Measurements from ENCODE around the gene GGTA1. TPM values are rescaled to one million over a fixed set of nuclear protein-coding genes. Genes with fewer than 3 reads are reported as not detected.
A peak's percentile ranks its signal among the peaks of the same experiment; 100 is the strongest.
"Not testable (repeated sequence)": the region's sequence is repeated elsewhere in the genome, so short reads cannot be mapped to it uniquely, and the experiment has no call there.

The GGTA1 gene
- total and polyA plus RNA-seq, 4 experiments from 2014 or later = not detected

DNA sequence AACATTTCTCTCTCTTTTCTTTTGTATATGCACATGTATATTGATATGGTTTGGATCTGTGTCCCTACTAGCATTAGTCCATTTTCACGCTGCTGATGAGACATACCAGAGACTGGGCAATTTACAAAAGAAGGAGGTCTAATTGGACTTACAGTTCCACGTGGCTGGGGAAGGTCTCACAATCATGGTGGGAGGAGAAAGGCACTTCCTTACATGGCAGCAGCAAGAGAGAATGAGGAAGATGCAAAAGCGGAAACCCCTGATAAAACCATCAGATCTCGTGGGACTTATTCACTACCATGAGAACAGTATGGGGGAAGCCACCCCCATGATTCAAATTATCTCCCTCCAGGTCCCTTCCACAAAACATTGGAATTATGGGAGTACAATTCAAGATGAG lies 13.5 kb upstream of the GGTA1 start:
- H3K9me3 Mint-ChIP-seq; H3K27ac ChIP-seq (ENCODE audit: low read depth, low read length); H3K27me3 ChIP-seq (ENCODE audit: insufficient read depth, low read length); intact Hi-C loops (cut with micrococcal nuclease); POLR2A ChIA-PET (ENCODE audit: partially characterized antibody); H3K36me3 Mint-ChIP-seq; H3K4me3 Mint-ChIP-seq; CTCF ChIA-PET (ENCODE audit: partially characterized antibody); H3K4me1 Mint-ChIP-seq; H3K4me1 ChIP-seq (ENCODE audit: insufficient read depth, low read length); H3K9me3 ChIP-seq (ENCODE audit: control insufficient read depth in 1 of 2, low read length in 2 of 2); H3K27ac Mint-ChIP-seq; H3K36me3 ChIP-seq (ENCODE audit: insufficient read depth, low read length); H3K4me3 ChIP-seq (ENCODE audit: low read length in 2 of 2); DNase-seq: not testable (repeated sequence)
- peaks cover 5 to 16% of the 10 kb centered on the region in 2 donors for H3K27me3 Mint-ChIP-seq

DNA sequence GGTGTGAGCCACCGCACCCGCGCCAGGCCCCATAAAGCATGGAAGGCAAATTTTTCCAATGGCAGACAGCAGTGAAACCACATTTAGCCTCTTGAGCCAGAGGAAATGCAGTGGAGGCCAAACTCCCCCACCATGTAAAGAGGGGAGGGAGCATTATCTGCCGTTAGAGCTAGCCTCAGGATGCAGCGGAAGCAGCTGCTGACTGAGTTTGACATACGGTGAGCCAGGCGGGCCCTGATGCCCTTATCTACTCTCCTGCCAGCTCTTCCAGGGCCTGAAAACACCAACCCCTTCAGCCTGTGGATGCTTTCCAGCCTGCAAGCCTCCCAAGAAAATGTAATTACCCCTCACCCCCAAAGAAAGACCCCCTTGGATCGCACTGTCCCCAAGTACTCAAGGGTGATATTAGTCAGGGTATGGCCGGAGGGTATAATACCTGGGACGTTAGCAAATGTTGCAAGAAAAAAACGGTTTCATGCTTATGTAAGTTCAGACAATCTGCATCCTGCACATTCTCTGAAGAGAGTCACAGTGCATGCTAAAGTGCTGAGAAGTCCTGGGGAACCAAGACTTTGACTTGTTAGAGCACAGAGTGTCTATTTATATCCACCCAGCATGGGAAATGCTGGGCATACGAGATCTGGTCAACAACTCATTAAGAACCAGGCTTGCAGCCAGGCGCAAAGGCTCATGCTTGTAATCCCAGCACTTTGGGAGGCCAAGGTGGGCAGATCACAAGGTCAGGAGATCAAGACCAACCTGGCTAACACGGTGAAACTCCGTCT lies 11.3 kb upstream of the GGTA1 start:
- peaks cover 0 to 6% (median 0%) of the 10 kb centered on the region in 8 donors for H3K9me3 Mint-ChIP-seq
- Histone ChIP-seq H3K36me3 (ENCODE audit: insufficient read depth, low read length) (no peaks in the 10 kb centered on the region), H3K4me3 (ENCODE audit: low read length in 2 of 2) (no peak overlapping the region), H3K4me1 (ENCODE audit: insufficient read depth, low read length) (no peaks in the 10 kb centered on the region), H3K27ac (ENCODE audit: low read depth, low read length) (no peak overlapping the region), H3K9me3 (ENCODE audit: control insufficient read depth in 1 of 2, low read length in 2 of 2) (no peaks in the 10 kb centered on the region), H3K27me3 (ENCODE audit: insufficient read depth, low read length) (no peaks in the 10 kb centered on the region)
- ChIA-PET CTCF (ENCODE audit: partially characterized antibody) (no interaction called here), POLR2A (ENCODE audit: partially characterized antibody) (no interaction called here)
- intact Hi-C loops (cut with micrococcal nuclease) = no loop called here
- H3K27ac Mint-ChIP-seq = peak overlapping the region in 1 of 7 donors; percentile 39
- no peaks in the 10 kb centered on the region for H3K36me3 Mint-ChIP-seq
- peaks cover 5 to 15% of the 10 kb centered on the region in 2 donors for H3K27me3 Mint-ChIP-seq
- H3K4me1 Mint-ChIP-seq = no peaks in the 10 kb centered on the region
- no peak overlapping the region for H3K4me3 Mint-ChIP-seq
- DNase-seq = no peak

DNA sequence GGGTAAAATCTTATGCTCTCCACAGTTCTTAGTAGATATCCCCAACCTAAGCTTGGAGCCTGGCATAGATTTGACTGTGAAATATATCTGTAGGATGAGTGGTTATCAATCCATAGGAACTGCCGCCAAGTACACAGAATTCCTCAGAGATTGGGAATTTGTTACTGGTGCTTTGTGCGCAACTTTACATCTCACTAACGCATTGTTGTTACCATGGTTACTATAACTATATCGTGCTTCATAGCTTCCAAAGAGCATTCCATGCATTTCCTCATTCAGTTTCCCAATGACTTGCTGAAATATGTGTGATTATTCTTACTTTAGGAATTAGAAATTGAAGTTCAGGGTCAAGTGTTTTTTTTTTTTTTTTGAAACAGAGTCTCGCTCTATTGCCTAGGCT lies 9.5 kb upstream of the GGTA1 start:
- Histone ChIP-seq H3K36me3 (ENCODE audit: insufficient read depth, low read length) (no peaks in the 10 kb centered on the region), H3K9me3 (ENCODE audit: control insufficient read depth in 1 of 2, low read length in 2 of 2) (no peaks in the 10 kb centered on the region), H3K27me3 (ENCODE audit: insufficient read depth, low read length) (no peaks in the 10 kb centered on the region), H3K27ac (ENCODE audit: low read depth, low read length) (no peak overlapping the region), H3K4me1 (ENCODE audit: insufficient read depth, low read length) (no peaks in the 10 kb centered on the region), H3K4me3 (ENCODE audit: low read length in 2 of 2) (no peak overlapping the region)
- intact Hi-C loops (cut with micrococcal nuclease) = no loop called here
- Mint-ChIP-seq H3K4me3 (no peak overlapping the region), H3K36me3 (no peaks in the 10 kb centered on the region), H3K27me3 (peaks cover 7 to 21% of the 10 kb centered on the region in 2 donors), H3K4me1 (no peaks in the 10 kb centered on the region), H3K9me3 (no peaks in the 10 kb centered on the region), H3K27ac (no peak overlapping the region)
- ChIA-PET CTCF (ENCODE audit: partially characterized antibody) (no interaction called here), POLR2A (ENCODE audit: partially characterized antibody) (interaction anchor here (0.6 kb wide), 1 partner anchor 100 kb away, joined by 4 read pairs; no protein-coding TSS in a partner anchor)
- no peak for DNase-seq

DNA sequence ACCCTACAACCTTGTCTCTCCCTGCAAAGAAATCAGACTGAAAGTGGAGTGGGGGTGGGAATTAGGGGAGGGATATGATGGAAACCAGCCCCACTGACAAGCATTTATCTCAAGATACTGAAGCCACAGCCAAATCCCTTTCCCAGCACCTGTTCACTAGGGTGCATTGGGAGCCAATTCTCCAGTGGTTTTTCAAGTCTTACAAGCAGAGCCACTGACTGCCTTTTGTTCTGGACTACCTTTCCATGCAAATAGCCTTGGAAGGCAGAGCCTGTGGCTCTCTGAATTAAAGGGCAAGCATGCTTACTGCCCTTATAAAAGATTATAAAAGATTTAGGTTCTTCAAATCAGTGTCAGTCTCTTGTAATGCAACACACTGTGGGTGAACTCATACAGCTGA lies 8.8 kb upstream of the GGTA1 start:
- Mint-ChIP-seq H3K4me3 (no peak overlapping the region), H3K9me3 (no peaks in the 10 kb centered on the region), H3K36me3 (no peaks in the 10 kb centered on the region), H3K27ac (no peak overlapping the region), H3K4me1 (no peaks in the 10 kb centered on the region), H3K27me3 (peaks cover 9 to 24% of the 10 kb centered on the region in 2 donors)
- H3K27me3 ChIP-seq (ENCODE audit: insufficient read depth, low read length) = no peaks in the 10 kb centered on the region
- DNase-seq = no peak
- CTCF ChIA-PET (ENCODE audit: partially characterized antibody) = no interaction called here
- H3K4me3 ChIP-seq (ENCODE audit: low read length in 2 of 2) = no peak overlapping the region
- intact Hi-C loops (cut with micrococcal nuclease) = no loop called here
- no peaks in the 10 kb centered on the region for H3K36me3 ChIP-seq (ENCODE audit: insufficient read depth, low read length)
- H3K4me1 ChIP-seq (ENCODE audit: insufficient read depth, low read length) = no peaks in the 10 kb centered on the region
- POLR2A ChIA-PET (ENCODE audit: partially characterized antibody) = no interaction called here
- H3K9me3 ChIP-seq (ENCODE audit: control insufficient read depth in 1 of 2, low read length in 2 of 2) = no peaks in the 10 kb centered on the region
- H3K27ac ChIP-seq (ENCODE audit: low read depth, low read length) = no peak overlapping the region

DNA sequence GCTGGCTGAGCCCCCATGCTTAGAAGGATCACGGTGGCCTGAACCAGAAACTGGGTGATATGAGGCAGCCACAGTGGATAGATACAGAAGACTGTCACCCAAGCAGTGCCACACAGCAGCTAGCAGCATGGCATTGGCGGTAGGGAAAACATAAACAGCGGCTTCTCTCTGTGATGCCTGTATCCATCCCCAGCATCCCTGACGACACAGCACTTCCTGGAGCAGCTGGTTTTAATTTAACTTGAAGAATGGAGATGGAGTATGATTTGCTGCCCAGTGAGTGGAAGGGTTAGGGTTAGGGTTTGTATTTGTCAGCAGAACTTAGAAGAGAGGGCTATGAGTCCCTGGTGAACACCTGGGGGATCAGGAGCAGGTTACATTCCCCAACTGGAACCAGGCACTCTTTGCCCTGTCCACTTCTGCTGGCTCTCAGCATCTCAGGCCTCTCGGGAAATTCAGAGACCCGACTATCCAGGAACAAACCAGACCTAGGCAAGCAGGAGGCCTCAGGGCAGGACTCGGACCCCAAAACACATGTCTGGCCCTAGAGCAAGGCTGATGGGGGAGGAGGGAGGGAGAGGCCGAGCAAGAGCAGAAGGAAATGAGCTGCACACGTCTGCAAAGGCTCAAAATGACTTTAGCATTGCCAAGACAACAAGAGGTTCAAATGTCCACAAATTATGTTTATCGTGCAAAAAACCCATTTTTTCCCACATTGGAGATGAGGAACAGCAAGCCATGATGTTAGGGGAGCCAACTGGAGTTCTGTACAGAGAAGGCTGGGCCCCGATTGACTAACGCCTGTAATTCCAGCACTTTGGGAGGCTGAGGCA lies 6.5 kb upstream of the GGTA1 start:
- POLR2A ChIA-PET (ENCODE audit: partially characterized antibody) = no interaction called here
- intact Hi-C loops (cut with micrococcal nuclease) = no loop called here
- Histone ChIP-seq H3K4me3 (ENCODE audit: low read length in 2 of 2) (no peak overlapping the region), H3K27me3 (ENCODE audit: insufficient read depth, low read length) (no peaks in the 10 kb centered on the region), H3K36me3 (ENCODE audit: insufficient read depth, low read length) (no peaks in the 10 kb centered on the region), H3K9me3 (ENCODE audit: control insufficient read depth in 1 of 2, low read length in 2 of 2) (no peaks in the 10 kb centered on the region), H3K27ac (ENCODE audit: low read depth, low read length) (no peak overlapping the region), H3K4me1 (ENCODE audit: insufficient read depth, low read length) (no peaks in the 10 kb centered on the region)
- H3K36me3 Mint-ChIP-seq = peaks cover 0 to 3% of the 10 kb centered on the region in 2 donors
- CTCF ChIA-PET (ENCODE audit: partially characterized antibody) = no interaction called here
- no peak overlapping the region for H3K27ac Mint-ChIP-seq
- no peaks in the 10 kb centered on the region for H3K4me1 Mint-ChIP-seq
- H3K9me3 Mint-ChIP-seq = no peaks in the 10 kb centered on the region
- DNase-seq = no peak
- H3K27me3 Mint-ChIP-seq = peaks cover 13 to 28% of the 10 kb centered on the region in 2 donors
- no peak overlapping the region for H3K4me3 Mint-ChIP-seq

DNA sequence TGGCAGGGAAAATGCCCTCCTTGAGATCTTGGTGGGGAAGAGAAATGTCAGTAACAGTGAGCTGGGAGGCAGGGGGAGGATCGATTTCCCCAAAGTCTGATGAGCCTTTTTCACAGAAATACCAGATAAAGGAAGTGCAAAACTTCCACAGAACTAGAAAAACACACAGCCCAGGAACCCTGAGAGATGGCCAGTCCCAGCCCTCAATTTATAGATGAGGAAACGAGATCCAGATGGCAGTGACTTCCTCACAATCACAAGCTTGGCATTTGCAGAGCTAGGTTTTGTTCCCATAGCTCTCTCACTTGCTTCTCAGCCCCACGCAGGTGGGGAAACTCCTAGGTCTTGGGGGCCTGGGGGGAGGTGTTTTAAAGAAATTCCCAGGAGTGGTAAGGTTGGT lies 3.8 kb upstream of the GGTA1 start:
- H3K27me3 ChIP-seq (ENCODE audit: insufficient read depth, low read length) = peaks cover 4% of the 10 kb centered on the region
- H3K4me1 ChIP-seq (ENCODE audit: insufficient read depth, low read length) = peaks cover 16% of the 10 kb centered on the region
- Mint-ChIP-seq H3K4me3 (no peak overlapping the region), H3K36me3 (peaks cover 0 to 3% of the 10 kb centered on the region in 2 donors), H3K27me3 (peaks cover 30 to 42% of the 10 kb centered on the region in 2 donors), H3K27ac (no peak overlapping the region), H3K4me1 (peaks cover 8 to 17% (median 12%) of the 10 kb centered on the region in 4 donors), H3K9me3 (no peaks in the 10 kb centered on the region)
- DNase-seq = no peak
- no peak overlapping the region for H3K27ac ChIP-seq (ENCODE audit: low read depth, low read length)
- H3K4me3 ChIP-seq (ENCODE audit: low read length in 2 of 2) = no peak overlapping the region
- H3K9me3 ChIP-seq (ENCODE audit: control insufficient read depth in 1 of 2, low read length in 2 of 2) = no peaks in the 10 kb centered on the region
- CTCF ChIA-PET (ENCODE audit: partially characterized antibody) = no interaction called here
- POLR2A ChIA-PET (ENCODE audit: partially characterized antibody) = no interaction called here
- intact Hi-C loops (cut with micrococcal nuclease) = no loop called here
- no peaks in the 10 kb centered on the region for H3K36me3 ChIP-seq (ENCODE audit: insufficient read depth, low read length)

DNA sequence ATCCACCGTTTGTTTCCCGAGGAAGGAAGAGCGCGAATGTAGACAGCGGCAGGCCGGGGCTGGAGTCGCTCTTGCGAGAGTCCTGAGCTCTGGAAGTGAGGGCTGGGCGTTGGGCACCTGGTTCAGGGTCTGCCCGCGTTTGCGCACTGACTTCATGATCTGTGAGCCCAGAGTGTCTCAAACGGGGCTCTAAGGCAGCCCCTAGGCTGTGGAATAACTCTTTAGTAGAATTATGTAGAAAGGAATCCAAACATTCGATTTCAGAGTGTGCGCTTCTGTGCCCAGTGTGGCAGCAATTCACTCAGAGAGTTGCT lies 478 bp upstream of the GGTA1 start:
- CTCF ChIA-PET (ENCODE audit: partially characterized antibody) = no interaction called here

More for the DNA sequence above, 478 bp upstream of the GGTA1 start:
- no peak overlapping the region for H3K27ac Mint-ChIP-seq
- intact Hi-C loops (cut with micrococcal nuclease) = no loop called here
- Histone ChIP-seq H3K27me3 (ENCODE audit: insufficient read depth, low read length) (peaks cover 12% of the 10 kb centered on the region), H3K36me3 (ENCODE audit: insufficient read depth, low read length) (no peaks in the 10 kb centered on the region), H3K4me1 (ENCODE audit: insufficient read depth, low read length) (peaks cover 21% of the 10 kb centered on the region), H3K9me3 (ENCODE audit: control insufficient read depth in 1 of 2, low read length in 2 of 2) (no peaks in the 10 kb centered on the region), H3K27ac (ENCODE audit: low read depth, low read length) (no peak overlapping the region), H3K4me3 (ENCODE audit: low read length in 2 of 2) (no peak overlapping the region)
- H3K27me3 Mint-ChIP-seq = peaks cover 50 to 53% of the 10 kb centered on the region in 2 donors
- peaks cover 11 to 26% (median 18%) of the 10 kb centered on the region in 4 donors for H3K4me1 Mint-ChIP-seq
- H3K9me3 Mint-ChIP-seq = peaks cover 2 to 11% (median 6%) of the 10 kb centered on the region in 8 donors
- no peak for DNase-seq
- peak overlapping the region; percentile 38 to 80 (median 74) for H3K4me3 Mint-ChIP-seq
- POLR2A ChIA-PET (ENCODE audit: partially characterized antibody) = no interaction called here
- peaks cover 0 to 12% of the 10 kb centered on the region in 2 donors for H3K36me3 Mint-ChIP-seq

Data from CD4-positive, alpha-beta memory T cell (primary cell).